GM12878 (cell line): ENCODE data around the gene WNT7A.

Source experiments
- CREB1 ChIP-seq: IDR thresholded peaks from 2 replicates; pipeline ENCODE4 v1.6.1; 2012; ENCODE audit warnings: low read depth, mild to moderate bottlenecking, inconsistent platforms
- DPF2 ChIP-seq: fragments of 450-650 bp; IDR thresholded peaks from 2 replicates; pipeline ENCODE4 v1.6.1; 2017; ENCODE audit warnings: mild to moderate bottlenecking
- EZH2 ChIP-seq: IDR thresholded peaks from 2 replicates; pipeline ENCODE4 v1.6.1; 2012; ENCODE audit warnings: low read depth, mild to moderate bottlenecking, control low read depth, inconsistent platforms, low read length, borderline replicate concordance; ENCODE audit not compliant: control insufficient read depth
- GABPA ChIP-seq: IDR thresholded peaks from 2 replicates; pipeline ENCODE4 v1.6.1; 2014; ENCODE audit warnings: antibody characterized with exemption, low read depth, mild to moderate bottlenecking, inconsistent platforms
- MEF2A ChIP-seq: IDR thresholded peaks from 2 replicates; pipeline ENCODE4 v1.6.1; 2011; ENCODE audit warnings: low read depth, mild to moderate bottlenecking, low read length, moderate library complexity; ENCODE audit not compliant: insufficient read depth
- PBX3 ChIP-seq: IDR thresholded peaks from 2 replicates; pipeline ENCODE4 v1.6.1; 2011; ENCODE audit warnings: mild to moderate bottlenecking, low read depth, low read length, moderate library complexity; ENCODE audit not compliant: insufficient replicate concordance
- POLR2AphosphoS5 ChIP-seq: IDR thresholded peaks from 2 replicates; pipeline ENCODE4 v1.6.1; 2011; ENCODE audit warnings: mild to moderate bottlenecking, low read length, inconsistent platforms
- SUZ12 ChIP-seq: fragments of 200-600 bp; sonication (generic); IDR thresholded peaks from one replicate; pipeline ENCODE4 v1.6.1; 2018; ENCODE audit warnings: antibody characterized with exemption, mild to moderate bottlenecking; ENCODE audit not compliant: unreplicated experiment
- USF1 ChIP-seq: IDR thresholded peaks from 2 replicates; pipeline ENCODE4 v1.6.1; 2011; ENCODE audit warnings: borderline replicate concordance, low read depth, mild to moderate bottlenecking, moderate library complexity, mixed read lengths, low read length; ENCODE audit not compliant: insufficient read depth; ENCODE audit errors: extremely low read length
- YY1 ChIP-seq: IDR thresholded peaks from 2 replicates; pipeline ENCODE4 v1.6.1; 2011; ENCODE audit warnings: low read depth, mild to moderate bottlenecking, low read length
- TF ChIP-seq, protein P1 (sequence below): IDR thresholded peaks from 2 replicates; pipeline ENCODE4 v1.6.1; 2012; ENCODE audit warnings: low read depth, low read length, improper control_type of control experiment
- TF ChIP-seq, protein P2 (sequence below), 3 experiments: IDR thresholded peaks in 2 of 3; conservative IDR thresholded peaks in 1 of 3; 2 replicates each; pipeline ENCODE4 v1.5.1; 2011; ENCODE audit warnings: low read depth in 3 of 3, low read length in 3 of 3, mild to moderate bottlenecking in 3 of 3, control low read depth in 2 of 3, moderate library complexity in 2 of 3, inconsistent platforms in 1 of 3, mixed read lengths in 1 of 3; ENCODE audit not compliant: control insufficient read depth in 2 of 3, insufficient read depth in 1 of 3; ENCODE audit errors: extremely low read depth in 1 of 3
- TF ChIP-seq, protein P3 (sequence below): IDR thresholded peaks from 2 replicates; pipeline ENCODE4 v1.6.1; 2012; ENCODE audit warnings: low read depth, low read length, improper control_type of control experiment

DNA sequence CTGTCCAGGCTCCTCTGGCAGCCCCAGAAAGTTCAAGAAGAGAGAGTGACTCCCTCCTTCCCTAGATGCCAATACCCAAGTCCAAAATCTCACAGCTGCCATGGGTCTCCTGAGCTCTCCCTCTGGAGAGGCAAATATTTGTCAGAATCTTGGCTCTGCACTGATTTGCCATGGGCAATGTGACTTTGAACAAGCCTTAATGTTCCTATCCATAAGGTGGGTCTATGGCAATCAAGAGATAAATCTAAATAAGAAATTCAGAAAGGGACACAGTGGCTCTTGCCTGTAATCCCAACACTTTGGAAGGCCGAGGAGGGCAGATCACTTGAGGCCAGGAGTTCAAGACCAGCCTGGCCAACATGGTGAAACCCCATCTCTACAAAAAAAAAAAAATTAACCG lies 12.4 kb upstream of the WNT7A start:
- TF ChIP-seq, protein P1, sequence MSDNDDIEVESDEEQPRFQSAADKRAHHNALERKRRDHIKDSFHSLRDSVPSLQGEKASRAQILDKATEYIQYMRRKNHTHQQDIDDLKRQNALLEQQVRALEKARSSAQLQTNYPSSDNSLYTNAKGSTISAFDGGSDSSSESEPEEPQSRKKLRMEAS, result no peak
- TF ChIP-seq CREB1, result no peak
- TF ChIP-seq SUZ12, result no peak
- no peak for TF ChIP-seq DPF2
- TF ChIP-seq POLR2AphosphoS5, result no peak
- TF ChIP-seq USF1, result no peak
- TF ChIP-seq, protein P2, sequence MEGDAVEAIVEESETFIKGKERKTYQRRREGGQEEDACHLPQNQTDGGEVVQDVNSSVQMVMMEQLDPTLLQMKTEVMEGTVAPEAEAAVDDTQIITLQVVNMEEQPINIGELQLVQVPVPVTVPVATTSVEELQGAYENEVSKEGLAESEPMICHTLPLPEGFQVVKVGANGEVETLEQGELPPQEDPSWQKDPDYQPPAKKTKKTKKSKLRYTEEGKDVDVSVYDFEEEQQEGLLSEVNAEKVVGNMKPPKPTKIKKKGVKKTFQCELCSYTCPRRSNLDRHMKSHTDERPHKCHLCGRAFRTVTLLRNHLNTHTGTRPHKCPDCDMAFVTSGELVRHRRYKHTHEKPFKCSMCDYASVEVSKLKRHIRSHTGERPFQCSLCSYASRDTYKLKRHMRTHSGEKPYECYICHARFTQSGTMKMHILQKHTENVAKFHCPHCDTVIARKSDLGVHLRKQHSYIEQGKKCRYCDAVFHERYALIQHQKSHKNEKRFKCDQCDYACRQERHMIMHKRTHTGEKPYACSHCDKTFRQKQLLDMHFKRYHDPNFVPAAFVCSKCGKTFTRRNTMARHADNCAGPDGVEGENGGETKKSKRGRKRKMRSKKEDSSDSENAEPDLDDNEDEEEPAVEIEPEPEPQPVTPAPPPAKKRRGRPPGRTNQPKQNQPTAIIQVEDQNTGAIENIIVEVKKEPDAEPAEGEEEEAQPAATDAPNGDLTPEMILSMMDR (IDR thresholded peaks at IDR 0.05 in 2 of 3, conservative IDR thresholded peaks at IDR 0.05 in 1 of 3; ENCODE audit: control insufficient read depth in 2 of 3, extremely low read depth in 1 of 3, insufficient read depth in 1 of 3, low read depth in 3 of 3, low read length in 3 of 3), result no peak
- TF ChIP-seq YY1, result no peak
- no peak for TF ChIP-seq GABPA
- TF ChIP-seq, protein P3, sequence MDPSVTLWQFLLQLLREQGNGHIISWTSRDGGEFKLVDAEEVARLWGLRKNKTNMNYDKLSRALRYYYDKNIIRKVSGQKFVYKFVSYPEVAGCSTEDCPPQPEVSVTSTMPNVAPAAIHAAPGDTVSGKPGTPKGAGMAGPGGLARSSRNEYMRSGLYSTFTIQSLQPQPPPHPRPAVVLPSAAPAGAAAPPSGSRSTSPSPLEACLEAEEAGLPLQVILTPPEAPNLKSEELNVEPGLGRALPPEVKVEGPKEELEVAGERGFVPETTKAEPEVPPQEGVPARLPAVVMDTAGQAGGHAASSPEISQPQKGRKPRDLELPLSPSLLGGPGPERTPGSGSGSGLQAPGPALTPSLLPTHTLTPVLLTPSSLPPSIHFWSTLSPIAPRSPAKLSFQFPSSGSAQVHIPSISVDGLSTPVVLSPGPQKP, result no peak
- TF ChIP-seq MEF2A, result no peak
- no peak for TF ChIP-seq PBX3
- no peak for TF ChIP-seq EZH2
